Endodermal cell (in vitro differentiated cells): ENCODE data around the gene GSTA2. TPM values are rescaled to one million over a fixed set of nuclear protein-coding genes. Genes with fewer than 3 reads are reported as not detected.

Source experiments
- DNase-seq: peaks from one replicate; pipeline ENCODE4 v3.0.0-alpha.2; 2017
- H3K27ac ChIP-seq: 2 replicates; pipeline ENCODE4 v1.5.1; 2013; ENCODE audit warnings: mild to moderate bottlenecking, low read depth, low read length, moderate library complexity
- H3K27me3 ChIP-seq: 2 replicates; pipeline ENCODE4 v1.6.1; 2013; ENCODE audit warnings: mild to moderate bottlenecking, low read length, moderate library complexity; ENCODE audit not compliant: insufficient read depth, control insufficient read depth, poor library complexity, severe bottlenecking
- H3K36me3 ChIP-seq: 2 replicates; pipeline ENCODE4 v1.7.0; 2013; ENCODE audit warnings: mild to moderate bottlenecking, low read length, moderate library complexity; ENCODE audit not compliant: control insufficient read depth, insufficient read depth
- H3K4me1 ChIP-seq: one replicate; pipeline ENCODE4 v1.7.0; 2013; ENCODE audit warnings: low read length; ENCODE audit not compliant: control insufficient read depth, insufficient read depth
- H3K4me3 ChIP-seq: 2 replicates; pipeline ENCODE4 v1.5.1; 2013; ENCODE audit warnings: mild to moderate bottlenecking, low read length, moderate library complexity
- H3K9ac ChIP-seq: 2 replicates; pipeline ENCODE4 v1.6.1; 2013; ENCODE audit warnings: mild to moderate bottlenecking, low read length, moderate library complexity; ENCODE audit not compliant: poor library complexity, severe bottlenecking; ENCODE audit errors: extremely low read depth
- H3K9me3 ChIP-seq: 2 replicates; pipeline ENCODE4 v1.6.1; 2013; ENCODE audit warnings: mild to moderate bottlenecking, low read length, moderate library complexity; ENCODE audit not compliant: control insufficient read depth
- H3K27ac Mint-ChIP-seq: 2 replicates; pipeline ENCODE4 v1.8.0; 2020; ENCODE audit warnings: mixed read lengths
- H3K27me3 Mint-ChIP-seq: 2 replicates; pipeline ENCODE4 v1.8.0; 2021; ENCODE audit warnings: mild to moderate bottlenecking, mixed read lengths; ENCODE audit not compliant: insufficient read depth
- H3K36me3 Mint-ChIP-seq: 2 replicates; pipeline ENCODE4 v1.8.0; 2020; ENCODE audit warnings: low read depth, mixed read lengths
- H3K4me1 Mint-ChIP-seq: 2 replicates; pipeline ENCODE4 v1.8.0; 2020; ENCODE audit warnings: mixed read lengths
- H3K4me3 Mint-ChIP-seq: 2 replicates; pipeline ENCODE4 v1.8.0; 2020; ENCODE audit warnings: mild to moderate bottlenecking, moderate library complexity, mixed read lengths
- H3K9me3 Mint-ChIP-seq: 2 replicates; pipeline ENCODE4 v1.8.0; 2020; ENCODE audit warnings: mild to moderate bottlenecking, mixed read lengths
- WGBS, 2 experiments: methylation state at CpG; one replicate each; pipeline versions ENCODE4 v1.1.5 to v1.1.7; 2013; ENCODE audit warnings: missing lambda C conversion rate in 2 of 2, mixed read lengths in 1 of 2; ENCODE audit not compliant: insufficient coverage in 1 of 2, insufficient read length in 1 of 2; 5-methylcytosine and 5-hydroxymethylcytosine counted together
- total RNA-seq, 2 donors: library from RNA; stranded (reverse); fragmentation: NEBNext Ultra II Directional in 1 of 2; extraction: Animal tissue kit (Norgen Biotek cat#: 25700) in 1 of 2; gene quantifications; 2 replicates in 1 of 2; 3 replicates in 1 of 2; pipeline ENCODE4 v1.2.1, GENCODE V29; 2021
- TF ChIP-seq, protein P1 (sequence below): fragments of 200-600 bp; sonication (generic); conservative IDR thresholded peaks from 2 replicates; pipeline ENCODE4 v1.5.0; 2021; ENCODE audit warnings: antibody characterized with exemption, mild to moderate bottlenecking

The GSTA2 gene
- total RNA-seq, 2 donors from 2014 or later: 1.6 to 5.0 TPM

DNA sequence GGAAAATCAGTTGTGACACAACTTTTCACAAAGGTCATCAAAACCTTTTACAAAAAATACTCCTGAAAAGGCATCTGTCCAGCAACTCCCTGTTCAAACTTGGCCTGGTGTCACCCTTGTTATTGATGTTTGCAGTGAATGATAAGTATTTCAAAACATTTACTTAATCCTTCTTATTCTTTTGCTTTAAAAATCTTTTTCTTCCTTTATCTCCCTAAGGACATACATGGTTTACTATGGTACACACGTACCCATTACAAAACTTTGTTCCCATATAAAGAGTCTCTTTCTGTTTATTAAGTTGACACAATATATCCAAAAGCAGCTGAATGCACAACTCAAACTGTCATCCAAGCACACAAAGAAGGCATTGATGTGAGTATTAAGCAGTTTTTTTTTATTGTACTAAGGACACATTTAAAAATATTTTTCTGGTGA lies 17.5 kb downstream of the GSTA2 start:
- no peak overlapping the region for H3K27ac Mint-ChIP-seq
- no peak for DNase-seq
- no peak overlapping the region for H3K4me3 Mint-ChIP-seq
- no peaks in the 10 kb centered on the region for H3K9me3 ChIP-seq
- no peak overlapping the region for H3K9ac ChIP-seq
- peaks cover 8% of the 10 kb centered on the region for H3K4me1 Mint-ChIP-seq
- H3K27ac ChIP-seq: no peak overlapping the region
- H3K9me3 Mint-ChIP-seq: peaks cover 3% of the 10 kb centered on the region
- WGBS, 2 experiments: 100% methylated on average over 1 of the region's 1 CpG
- H3K36me3 Mint-ChIP-seq: no peaks in the 10 kb centered on the region
- no peaks in the 10 kb centered on the region for H3K27me3 ChIP-seq
- no peak overlapping the region for H3K4me3 ChIP-seq
- H3K4me1 ChIP-seq: no peaks in the 10 kb centered on the region
- H3K36me3 ChIP-seq: no peaks in the 10 kb centered on the region
- H3K27me3 Mint-ChIP-seq: peaks cover 2% of the 10 kb centered on the region
- TF ChIP-seq, protein P1, sequence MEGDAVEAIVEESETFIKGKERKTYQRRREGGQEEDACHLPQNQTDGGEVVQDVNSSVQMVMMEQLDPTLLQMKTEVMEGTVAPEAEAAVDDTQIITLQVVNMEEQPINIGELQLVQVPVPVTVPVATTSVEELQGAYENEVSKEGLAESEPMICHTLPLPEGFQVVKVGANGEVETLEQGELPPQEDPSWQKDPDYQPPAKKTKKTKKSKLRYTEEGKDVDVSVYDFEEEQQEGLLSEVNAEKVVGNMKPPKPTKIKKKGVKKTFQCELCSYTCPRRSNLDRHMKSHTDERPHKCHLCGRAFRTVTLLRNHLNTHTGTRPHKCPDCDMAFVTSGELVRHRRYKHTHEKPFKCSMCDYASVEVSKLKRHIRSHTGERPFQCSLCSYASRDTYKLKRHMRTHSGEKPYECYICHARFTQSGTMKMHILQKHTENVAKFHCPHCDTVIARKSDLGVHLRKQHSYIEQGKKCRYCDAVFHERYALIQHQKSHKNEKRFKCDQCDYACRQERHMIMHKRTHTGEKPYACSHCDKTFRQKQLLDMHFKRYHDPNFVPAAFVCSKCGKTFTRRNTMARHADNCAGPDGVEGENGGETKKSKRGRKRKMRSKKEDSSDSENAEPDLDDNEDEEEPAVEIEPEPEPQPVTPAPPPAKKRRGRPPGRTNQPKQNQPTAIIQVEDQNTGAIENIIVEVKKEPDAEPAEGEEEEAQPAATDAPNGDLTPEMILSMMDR: no peak

DNA sequence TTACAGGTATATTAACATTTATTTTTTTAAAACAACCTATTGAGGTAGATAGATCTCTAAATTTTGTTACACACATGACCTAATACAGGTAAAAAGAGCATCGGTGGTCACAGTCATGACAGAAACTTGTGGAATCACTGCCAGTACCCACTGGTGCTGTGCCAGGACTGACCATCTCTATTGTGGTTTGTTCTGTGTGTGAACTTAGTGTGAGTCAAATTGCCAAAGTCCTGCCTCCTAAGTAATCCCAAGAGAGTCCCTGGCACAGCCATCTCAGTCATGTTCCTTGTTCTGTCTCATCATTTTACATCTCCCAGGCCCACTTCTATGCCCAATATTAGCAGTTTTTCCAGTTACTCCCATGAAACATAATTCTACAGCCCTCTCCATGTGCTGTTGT lies 21.4 kb downstream of the GSTA2 start:
- no peak overlapping the region for H3K27ac Mint-ChIP-seq
- WGBS, 2 experiments: 100% methylated on average over 1 of the region's 1 CpG; no CpG with 5 or more reads in 1 of the 2 experiments
- H3K36me3 Mint-ChIP-seq: no peaks in the 10 kb centered on the region
- H3K4me1 Mint-ChIP-seq: no peaks in the 10 kb centered on the region
- Histone ChIP-seq H3K9me3 (no peaks in the 10 kb centered on the region), H3K27me3 (no peaks in the 10 kb centered on the region), H3K27ac (no peak overlapping the region), H3K36me3 (no peaks in the 10 kb centered on the region), H3K4me1 (no peaks in the 10 kb centered on the region), H3K9ac (no peak overlapping the region), H3K4me3 (no peak overlapping the region)
- peaks cover 6% of the 10 kb centered on the region for H3K9me3 Mint-ChIP-seq
- H3K27me3 Mint-ChIP-seq: peaks cover 4% of the 10 kb centered on the region
- DNase-seq: no peak
- TF ChIP-seq, protein P1: no peak
- no peak overlapping the region for H3K4me3 Mint-ChIP-seq

DNA sequence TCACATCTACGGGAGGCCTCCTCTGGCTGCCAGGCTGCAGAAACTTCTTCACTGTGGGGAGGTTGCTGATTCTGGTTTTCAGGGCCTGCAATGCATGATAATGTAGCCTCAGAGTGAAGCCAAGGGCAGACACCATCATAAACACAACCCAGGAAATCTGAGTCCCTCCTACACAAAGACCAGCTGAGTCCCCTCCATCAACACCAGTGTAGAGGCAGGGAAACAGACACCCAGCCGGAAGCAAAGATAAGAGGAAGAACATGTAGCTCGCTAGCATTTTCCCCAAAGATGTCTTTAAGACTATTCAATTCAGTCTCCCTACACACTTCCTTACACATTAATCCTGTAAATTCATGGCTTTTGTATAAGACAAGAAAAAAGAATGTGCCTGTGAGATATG lies 23.6 kb downstream of the GSTA2 start:
- no peaks in the 10 kb centered on the region for H3K9me3 ChIP-seq
- Mint-ChIP-seq H3K4me3 (no peak overlapping the region), H3K27me3 (peaks cover 4% of the 10 kb centered on the region), H3K4me1 (peaks cover 6% of the 10 kb centered on the region), H3K9me3 (peaks cover 6% of the 10 kb centered on the region), H3K36me3 (no peaks in the 10 kb centered on the region), H3K27ac (no peak overlapping the region)
- no peaks in the 10 kb centered on the region for H3K36me3 ChIP-seq
- H3K9ac ChIP-seq: no peak overlapping the region
- TF ChIP-seq, protein P1: no peak
- no peak overlapping the region for H3K27ac ChIP-seq
- H3K4me3 ChIP-seq: no peak overlapping the region
- no peaks in the 10 kb centered on the region for H3K4me1 ChIP-seq
- no peaks in the 10 kb centered on the region for H3K27me3 ChIP-seq
- WGBS, 2 experiments: 98 to 100% methylated on average over 1 to 3 of the region's 3 CpGs
- DNase-seq: no peak
